ENCODE results near the gene EFEMP1. TPM values are rescaled to one million over a fixed set of nuclear protein-coding genes. Genes with fewer than 3 reads are reported as not detected.

The EFEMP1 gene
- total RNA-seq, 2 donors from 2014 or later = 46.3 to 109 TPM

DNA sequence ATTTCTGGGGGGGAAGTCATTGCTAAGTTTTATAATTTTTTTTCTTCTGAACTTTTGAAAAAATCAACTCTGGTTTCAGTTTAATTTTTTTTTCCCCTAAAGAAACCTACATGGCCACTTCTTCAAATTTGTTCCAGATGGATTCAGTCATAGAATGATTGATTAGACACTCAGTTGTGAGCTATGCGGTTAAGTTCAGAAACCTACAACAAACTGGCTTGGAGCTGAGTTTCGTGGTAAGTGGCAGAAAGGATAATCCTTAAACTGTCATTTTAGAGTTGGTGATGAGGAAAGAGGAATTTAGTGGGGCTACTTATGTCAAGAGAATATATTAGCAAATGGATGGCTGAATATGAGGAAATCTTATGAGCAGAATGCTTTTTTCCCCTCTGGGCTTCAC, 23.7 kb downstream of the EFEMP1 start:
- DNase-seq (ENCODE audit: low spot score) = no peak
- WGBS = 94% methylated on average over 2 of the region's 2 CpGs
- Histone ChIP-seq H3K27me3 (replicated peaks; ENCODE audit: insufficient read depth) (no peaks in the 10 kb centered on the region), H3K27ac (no peak overlapping the region), H3K9me3 (no peaks in the 10 kb centered on the region), H3K36me3 (no peaks in the 10 kb centered on the region), H3K4me1 (replicated peaks) (no peaks in the 10 kb centered on the region), H3K4me3 (no peak overlapping the region)
- intact Hi-C loops (cut with DNase I) = no loop called here
- TF ChIP-seq CTCF (IDR thresholded peaks at IDR 0.05) = no peak
- TF ChIP-seq POLR2AphosphoS5 (IDR thresholded peaks at IDR 0.05) = no peak
- TF ChIP-seq POLR2A (IDR thresholded peaks at IDR 0.05) = no peak

- 95% methylated on average over 5 of the region's 5 CpGs for WGBS
- TF ChIP-seq POLR2A (IDR thresholded peaks at IDR 0.05) (no peak), POLR2AphosphoS5 (IDR thresholded peaks at IDR 0.05) (no peak), CTCF (IDR thresholded peaks at IDR 0.05) (no peak)
- Histone ChIP-seq H3K27me3 (replicated peaks; ENCODE audit: insufficient read depth) (no peaks in the 10 kb centered on the region), H3K27ac (no peak overlapping the region), H3K36me3 (no peaks in the 10 kb centered on the region), H3K4me1 (replicated peaks) (no peaks in the 10 kb centered on the region), H3K9me3 (no peaks in the 10 kb centered on the region), H3K4me3 (no peak overlapping the region)
- DNase-seq (ENCODE audit: low spot score) = no peak
- intact Hi-C loops (cut with DNase I) = no loop called here
These were observed 25.1 kb downstream of the EFEMP1 start for GRCh38 chr2:55898386-55899040.

GRCh38 chr2:55896633-55897032, 26.9 kb downstream of the EFEMP1 start:
- intact Hi-C loops (cut with DNase I) = no loop called here
- TF ChIP-seq CTCF (IDR thresholded peaks at IDR 0.05) = no peak
- no peak for TF ChIP-seq POLR2AphosphoS5 (IDR thresholded peaks at IDR 0.05)
- TF ChIP-seq POLR2A (IDR thresholded peaks at IDR 0.05) = no peak

GRCh38 chr2:55894720-55895119, 28.9 kb downstream of the EFEMP1 start:
- WGBS = 100% methylated on average over 2 of the region's 2 CpGs
- intact Hi-C loops (cut with DNase I) = no loop called here

More at GRCh38 chr2:55896633-55897032, 26.9 kb downstream of the EFEMP1 start:
- no peaks in the 10 kb centered on the region for H3K9me3 ChIP-seq
- H3K4me1 ChIP-seq (replicated peaks) = no peaks in the 10 kb centered on the region
- H3K4me3 ChIP-seq = no peak overlapping the region
- H3K27ac ChIP-seq = no peak overlapping the region
- H3K36me3 ChIP-seq = no peaks in the 10 kb centered on the region
- no peak for DNase-seq (ENCODE audit: low spot score)
- H3K27me3 ChIP-seq (replicated peaks; ENCODE audit: insufficient read depth) = no peaks in the 10 kb centered on the region

More at GRCh38 chr2:55894720-55895119, 28.9 kb downstream of the EFEMP1 start:
- no peak overlapping the region for H3K4me3 ChIP-seq
- H3K36me3 ChIP-seq = no peaks in the 10 kb centered on the region
- H3K27ac ChIP-seq = no peak overlapping the region
- H3K4me1 ChIP-seq (replicated peaks) = no peaks in the 10 kb centered on the region
- no peaks in the 10 kb centered on the region for H3K9me3 ChIP-seq
- TF ChIP-seq POLR2AphosphoS5 (IDR thresholded peaks at IDR 0.05) = no peak
- TF ChIP-seq CTCF (IDR thresholded peaks at IDR 0.05) = no peak
- TF ChIP-seq POLR2A (IDR thresholded peaks at IDR 0.05) = no peak
- DNase-seq (ENCODE audit: low spot score) = no peak
- H3K27me3 ChIP-seq (replicated peaks; ENCODE audit: insufficient read depth) = no peaks in the 10 kb centered on the region

All from prostate gland (tissue), 2 donors.